AG04450 (cell line): ENCODE data around the gene MED27. TPM values are rescaled to one million over a fixed set of nuclear protein-coding genes. Genes with fewer than 3 reads are reported as not detected.

ENCODE experiments used
- CTCF ChIA-PET: fragments of 300-600, 350-600 bp; formaldehyde crosslinking; extraction: SDS; loops from one replicate; lab custom pipeline; 2022; ENCODE audit warnings: antibody characterized with exemption, inconsistent platforms; lab: Charles Lee
- POLR2A ChIA-PET: fragments of 350-600 bp; formaldehyde crosslinking; extraction: SDS; loops from one replicate; lab custom pipeline; 2021; ENCODE audit warnings: antibody characterized with exemption, inconsistent platforms; lab: Yijun Ruan, JAX
- DNase-seq: peaks from one replicate; pipeline ENCODE4 v3.0.0-alpha.2; 2011; ENCODE audit warnings: low read depth, low spot score
- H3K27ac ChIP-seq: one replicate; pipeline ENCODE4 v1.5.1; 2012; ENCODE audit warnings: low read depth, low read length, control low read depth
- H3K27me3 ChIP-seq: one replicate; pipeline ENCODE4 v1.6.0; 2012; ENCODE audit warnings: low read length; ENCODE audit not compliant: control insufficient read depth, insufficient read depth
- H3K4me3 ChIP-seq: 2 replicates; pipeline ENCODE4 v1.5.1; 2011; ENCODE audit warnings: mild to moderate bottlenecking, low read depth, low read length, control low read depth
- H3K9me3 ChIP-seq: 2 replicates; pipeline ENCODE4 v1.5.1; 2012; ENCODE audit warnings: low read length; ENCODE audit not compliant: control insufficient read depth, insufficient read depth
- CTCF ChIP-seq: IDR thresholded peaks from 2 replicates; pipeline ENCODE4 v1.5.1; 2011; ENCODE audit warnings: low read depth, low read length, control low read depth, inconsistent platforms
- polyA plus RNA-seq: library from polyadenylated mRNA; depleted of rRNA; stranded (reverse); fragments of >200 nt; gene quantifications from 2 replicates; pipeline ENCODE4 v1.2.3, GENCODE V29; 2011

MED27 gene
- polyA plus RNA-seq, 1 experiment = 36.6 TPM

DNA sequence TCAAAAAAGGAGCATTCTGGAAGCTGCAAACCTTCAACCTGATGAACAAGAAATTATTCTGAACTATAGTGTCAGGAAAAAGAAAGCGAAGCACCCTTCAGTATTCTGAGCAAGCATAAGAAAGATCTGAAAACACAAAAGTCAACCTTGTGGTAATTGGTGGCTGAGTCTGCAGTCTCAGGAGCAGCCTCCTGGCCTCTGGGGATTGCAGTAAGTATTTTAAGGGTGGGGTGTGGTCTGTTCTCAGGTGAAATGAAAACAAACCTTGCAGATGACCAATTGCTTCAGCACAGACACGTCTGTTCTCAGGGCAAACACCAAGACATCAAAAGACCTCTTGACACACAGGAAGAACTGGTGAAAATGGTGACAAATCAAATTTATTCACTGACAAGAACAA lies 192.0 kb downstream of the MED27 start:
- POLR2A ChIA-PET = no interaction called here
- Histone ChIP-seq H3K9me3 (no peaks in the 10 kb centered on the region), H3K27me3 (no peaks in the 10 kb centered on the region), H3K4me3 (no peak overlapping the region), H3K27ac (no peak overlapping the region)
- no peak for TF ChIP-seq CTCF
- no peak for DNase-seq
- CTCF ChIA-PET = no interaction called here

- TF ChIP-seq CTCF = no peak
- H3K27ac ChIP-seq = peak overlapping the region; percentile 47
- peak; percentile 32 for DNase-seq
- no peaks in the 10 kb centered on the region for H3K9me3 ChIP-seq
- H3K27me3 ChIP-seq = no peaks in the 10 kb centered on the region
- ChIA-PET CTCF (no interaction called here), POLR2A (no interaction called here)
- H3K4me3 ChIP-seq = peak overlapping the region; percentile 25
Observed at GRCh38 chr9:131886826-131887225, 192.8 kb downstream of the MED27 start.

DNA sequence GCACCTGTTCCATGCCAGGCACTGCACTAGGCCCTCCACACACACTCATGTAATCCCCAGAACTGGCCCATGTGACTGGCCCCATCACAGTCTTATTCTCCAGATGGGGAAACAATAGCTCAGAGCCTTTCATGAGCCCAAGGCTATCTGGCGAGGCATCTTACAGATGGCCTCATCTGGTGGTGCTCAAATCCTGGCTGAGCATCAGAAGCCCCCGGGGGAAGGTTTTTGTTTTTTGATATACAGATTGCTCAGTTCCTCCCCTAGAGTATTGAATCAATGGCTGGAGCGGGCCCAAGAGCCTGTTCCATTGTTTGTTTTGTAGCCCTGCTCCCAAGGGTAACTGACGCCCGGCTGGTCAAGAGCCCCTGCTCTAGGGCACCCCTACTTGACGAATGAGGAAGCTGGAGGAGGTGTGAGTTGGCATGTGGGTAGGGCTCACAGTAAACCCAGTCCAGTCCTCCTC lies 194.5 kb downstream of the MED27 start:
- ChIA-PET CTCF (no interaction called here), POLR2A (no interaction called here)
- Histone ChIP-seq H3K27me3 (no peaks in the 10 kb centered on the region), H3K27ac (no peak overlapping the region), H3K9me3 (no peaks in the 10 kb centered on the region), H3K4me3 (no peak overlapping the region)
- no peak for TF ChIP-seq CTCF
- DNase-seq = no peak

- no peak overlapping the region for H3K4me3 ChIP-seq
- H3K27ac ChIP-seq = no peak overlapping the region
- CTCF ChIA-PET = no interaction called here
- POLR2A ChIA-PET = no interaction called here
- no peak for TF ChIP-seq CTCF
- DNase-seq = no peak
- H3K9me3 ChIP-seq = no peaks in the 10 kb centered on the region
- H3K27me3 ChIP-seq = no peaks in the 10 kb centered on the region
Observed at GRCh38 chr9:131884222-131884621, 195.4 kb downstream of the MED27 start.

- Histone ChIP-seq H3K27me3 (no peaks in the 10 kb centered on the region), H3K9me3 (no peaks in the 10 kb centered on the region; the same call in 1 of the 2 replicates), H3K4me3 (no peak overlapping the region), H3K27ac (no peak overlapping the region)
- CTCF ChIA-PET = no interaction called here
- DNase-seq = no peak
- no peak for TF ChIP-seq CTCF
- POLR2A ChIA-PET = no interaction called here
Observed at GRCh38 chr9:131880833-131881583, 198.7 kb downstream of the MED27 start.
